Prostate gland (tissue), 2 donors: ENCODE results near the gene BPIFA2.

Source experiments
- CTCF ChIP-seq, 4 experiments: fragments of 200-600 bp in 2 of 4; fragments of 450-650 bp in 2 of 4; sonication (generic) in 2 of 4; IDR thresholded peaks; 1 replicate in 3 of 4; 2 replicates in 1 of 4; pipeline ENCODE4 v1.5.1; 2016 to 2019; ENCODE audit warnings: antibody characterized with exemption in 4 of 4, mild to moderate bottlenecking in 2 of 4, moderate library complexity in 2 of 4
- POLR2A ChIP-seq: fragments of 450-650 bp; IDR thresholded peaks from one replicate; pipeline ENCODE4 v1.6.1; 2016; ENCODE audit warnings: antibody characterized with exemption, mild to moderate bottlenecking
- POLR2AphosphoS5 ChIP-seq: sonication (generic); formaldehyde crosslinking; IDR thresholded peaks from one replicate; pipeline ENCODE4 v1.6.1; 2017; ENCODE audit warnings: antibody characterized with exemption

- TF ChIP-seq CTCF (IDR thresholded peaks at IDR 0.05) (no peak), POLR2A (no peak), POLR2AphosphoS5 (no peak)
Measured at GRCh38 chr20:33162313-33162712, 5.6 kb upstream of the BPIFA2 start.
